ENCODE measurements around the gene GPBP1. TPM values are rescaled to one million over a fixed set of nuclear protein-coding genes. Genes with fewer than 3 reads are reported as not detected.

The GPBP1 gene
- total RNA-seq, 2 donors from 2014 or later = 41.9 to 48.1 TPM

- Histone ChIP-seq H3K27ac (no peak overlapping the region), H3K4me3 (no peak overlapping the region), H3K4me1 (peaks cover 0 to 50% of the 10 kb centered on the region in 2 donors), H3K9me3 (no peaks in the 10 kb centered on the region), H3K27me3 (no peaks in the 10 kb centered on the region), H3K36me3 (peaks cover 6% of the 10 kb centered on the region)
- no peak for TF ChIP-seq CTCF (IDR thresholded peaks at IDR 0.05)
- no peak for DNase-seq (ENCODE audit: low spot score)
Measured at GRCh38 chr5:57209316-57210040, 35.6 kb downstream of the GPBP1 start.

- no peak for DNase-seq (ENCODE audit: low spot score)
- no peak for TF ChIP-seq CTCF (IDR thresholded peaks at IDR 0.05)
- no peaks in the 10 kb centered on the region for H3K9me3 ChIP-seq
- peak overlapping the region; percentile 24 to 34 for H3K27ac ChIP-seq
- H3K36me3 ChIP-seq = peaks cover 18% of the 10 kb centered on the region
- H3K4me1 ChIP-seq = peaks cover 0 to 48% of the 10 kb centered on the region in 2 donors
- H3K27me3 ChIP-seq = no peaks in the 10 kb centered on the region
- H3K4me3 ChIP-seq = no peak overlapping the region
Measured at GRCh38 chr5:57210633-57211032, 36.8 kb downstream of the GPBP1 start.

- Histone ChIP-seq H3K4me3 (no peak overlapping the region), H3K27me3 (no peaks in the 10 kb centered on the region), H3K27ac (peak overlapping the region; percentile 24 to 34), H3K36me3 (peaks cover 22% of the 10 kb centered on the region), H3K4me1 (peaks cover 0 to 48% of the 10 kb centered on the region in 2 donors), H3K9me3 (no peaks in the 10 kb centered on the region)
- no peak for DNase-seq (ENCODE audit: low spot score)
- TF ChIP-seq CTCF (IDR thresholded peaks at IDR 0.05) = no peak
Measured at GRCh38 chr5:57211039-57211438, 37.2 kb downstream of the GPBP1 start.

GRCh38 chr5:57215629-57216195, 41.9 kb downstream of the GPBP1 start:
- H3K27me3 ChIP-seq = no peaks in the 10 kb centered on the region
- no peak for TF ChIP-seq CTCF (IDR thresholded peaks at IDR 0.05)
- no peak overlapping the region for H3K4me3 ChIP-seq
- H3K36me3 ChIP-seq = peaks cover 22% of the 10 kb centered on the region
- H3K27ac ChIP-seq = no peak overlapping the region
- DNase-seq (ENCODE audit: low spot score) = no peak
- no peaks in the 10 kb centered on the region for H3K9me3 ChIP-seq
- H3K4me1 ChIP-seq = peaks cover 0 to 9% of the 10 kb centered on the region in 2 donors

- H3K4me3 ChIP-seq = no peak overlapping the region
- H3K9me3 ChIP-seq = no peaks in the 10 kb centered on the region
- peaks cover 22% of the 10 kb centered on the region for H3K36me3 ChIP-seq
- peaks cover 0 to 8% of the 10 kb centered on the region in 2 donors for H3K4me1 ChIP-seq
- TF ChIP-seq CTCF (IDR thresholded peaks at IDR 0.05) = no peak
- H3K27me3 ChIP-seq = no peaks in the 10 kb centered on the region
- no peak for DNase-seq (ENCODE audit: low spot score)
- H3K27ac ChIP-seq = no peak overlapping the region
Measured at GRCh38 chr5:57216714-57217113, 42.9 kb downstream of the GPBP1 start.
